HG02610 (cell line): ENCODE results near the gene SDC4.

Experiments used
- ATAC-seq: cut with Tn5 transposase; IDR thresholded peaks from one replicate; pipeline ENCODE4 v1.9.1; 2021; ENCODE audit warnings: mild to moderate bottlenecking, moderate library complexity; ENCODE audit not compliant: unreplicated experiment

Gene SDC4

GRCh38 chr20:45322952-45323383, 25.3 kb downstream of the SDC4 start:
- no peak for ATAC-seq

- no peak for ATAC-seq
Measured at GRCh38 chr20:45320948-45321595, 27.2 kb downstream of the SDC4 start.

DNA sequence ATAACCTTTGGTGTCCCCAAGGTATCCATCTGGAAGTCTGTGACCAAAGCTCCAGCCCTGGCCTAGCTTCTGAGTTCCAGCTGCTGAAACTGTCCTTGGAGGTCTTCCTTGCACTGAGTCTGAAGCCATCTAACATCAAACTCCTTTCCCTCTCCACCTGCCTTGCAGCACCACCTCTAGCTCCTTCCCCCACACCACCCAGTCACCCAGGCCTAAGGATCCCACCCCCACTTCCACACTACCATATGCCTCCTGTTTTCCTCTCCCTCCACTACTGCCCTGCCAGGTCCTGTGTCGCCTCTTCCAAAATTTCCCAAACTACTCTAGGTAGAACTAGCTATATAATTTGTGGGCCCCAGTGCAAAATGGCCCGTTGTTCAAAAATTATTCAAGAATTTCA, 29.3 kb downstream of the SDC4 start:
- no peak for ATAC-seq

GRCh38 chr20:45318386-45318939, 29.8 kb downstream of the SDC4 start:
- no peak for ATAC-seq

GRCh38 chr20:45317826-45318225, 30.4 kb downstream of the SDC4 start:
- ATAC-seq, result no peak

DNA sequence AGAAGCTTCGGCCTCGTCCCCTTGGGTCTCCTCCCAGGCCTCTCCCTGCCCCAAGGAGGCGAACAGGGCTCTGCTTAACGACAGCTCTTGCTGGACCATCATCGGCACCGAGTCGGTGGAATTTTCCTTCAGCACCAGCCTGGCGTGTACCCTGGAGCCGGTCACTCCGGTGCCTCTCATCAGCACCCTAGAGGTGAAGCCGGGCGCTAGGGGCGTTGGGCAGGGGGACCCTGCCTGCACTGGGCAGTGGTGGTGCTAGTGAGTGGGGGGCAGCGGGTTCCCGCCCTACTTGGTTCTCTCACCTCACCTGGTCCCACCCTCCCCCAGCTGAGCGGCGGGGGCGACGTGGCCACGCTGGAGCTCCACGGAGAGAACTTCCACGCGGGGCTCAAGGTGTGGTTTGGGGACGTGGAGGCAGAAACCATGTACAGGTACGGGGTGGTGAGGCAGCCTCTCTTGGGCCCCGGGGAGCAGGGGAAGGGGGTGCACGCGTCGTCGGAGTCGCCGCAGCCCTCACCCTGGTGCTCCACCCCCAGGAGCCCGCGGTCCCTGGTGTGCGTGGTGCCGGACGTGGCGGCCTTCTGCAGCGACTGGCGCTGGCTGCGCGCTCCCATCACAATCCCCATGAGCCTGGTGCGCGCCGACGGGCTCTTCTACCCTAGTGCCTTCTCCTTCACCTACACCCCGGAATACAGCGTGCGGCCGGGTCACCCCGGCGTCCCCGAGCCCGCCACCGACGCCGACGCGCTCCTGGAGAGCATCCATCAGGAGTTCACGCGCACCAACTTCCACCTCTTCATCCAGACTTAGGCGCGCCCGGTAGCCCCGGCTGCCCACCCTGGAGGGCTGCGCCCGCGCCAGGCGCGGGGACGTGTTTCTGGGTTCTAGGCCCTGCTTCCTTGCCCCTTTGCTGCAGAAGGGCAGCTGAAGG, 31.8 kb downstream of the SDC4 start:
- no peak for ATAC-seq

DNA sequence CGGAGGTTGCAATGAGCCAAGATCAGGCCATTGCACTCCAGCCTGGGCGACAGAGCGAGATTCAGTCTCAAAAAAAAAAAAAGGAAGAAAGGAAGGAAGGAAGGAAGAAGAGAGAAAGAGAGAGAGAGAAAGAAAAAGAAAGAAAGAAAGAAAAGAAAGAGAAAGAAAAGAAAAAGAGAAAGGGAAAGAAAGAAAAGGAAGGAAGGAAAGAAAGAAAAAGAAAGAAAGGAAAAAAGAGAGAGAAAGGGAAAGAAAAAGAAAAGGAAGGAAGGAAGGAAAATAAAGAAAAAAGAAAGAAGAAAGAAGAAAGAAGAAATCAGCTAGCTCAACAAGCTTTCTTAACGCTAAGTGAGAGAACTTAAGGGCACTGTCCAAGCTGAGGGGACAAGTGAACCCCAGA, 32.6 kb downstream of the SDC4 start:
- no peak for ATAC-seq

DNA sequence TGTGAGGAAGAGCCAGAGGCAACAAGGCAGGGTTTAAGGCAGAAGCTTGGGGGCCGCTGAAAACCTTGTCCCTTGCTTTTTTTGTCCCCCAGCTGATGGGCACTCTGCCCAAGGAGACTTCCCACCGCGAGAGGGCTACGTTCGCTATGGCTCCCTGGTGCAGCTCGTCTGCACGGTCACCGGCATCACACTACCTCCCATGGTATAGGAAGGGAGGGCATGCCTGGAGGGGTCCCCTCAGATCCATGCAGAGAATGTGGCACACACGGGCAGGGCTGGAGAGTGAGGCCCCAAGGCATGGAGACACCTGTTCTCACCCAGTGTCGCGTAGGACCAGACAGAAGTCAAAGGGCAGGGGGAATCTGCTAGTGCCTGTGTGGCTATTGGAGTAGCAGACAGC, 34.3 kb downstream of the SDC4 start:
- ATAC-seq, result no peak

- no peak for ATAC-seq
Measured at GRCh38 chr20:45313065-45313695, 35.0 kb downstream of the SDC4 start.

GRCh38 chr20:45312241-45312640, 36.0 kb downstream of the SDC4 start:
- ATAC-seq, result no peak

DNA sequence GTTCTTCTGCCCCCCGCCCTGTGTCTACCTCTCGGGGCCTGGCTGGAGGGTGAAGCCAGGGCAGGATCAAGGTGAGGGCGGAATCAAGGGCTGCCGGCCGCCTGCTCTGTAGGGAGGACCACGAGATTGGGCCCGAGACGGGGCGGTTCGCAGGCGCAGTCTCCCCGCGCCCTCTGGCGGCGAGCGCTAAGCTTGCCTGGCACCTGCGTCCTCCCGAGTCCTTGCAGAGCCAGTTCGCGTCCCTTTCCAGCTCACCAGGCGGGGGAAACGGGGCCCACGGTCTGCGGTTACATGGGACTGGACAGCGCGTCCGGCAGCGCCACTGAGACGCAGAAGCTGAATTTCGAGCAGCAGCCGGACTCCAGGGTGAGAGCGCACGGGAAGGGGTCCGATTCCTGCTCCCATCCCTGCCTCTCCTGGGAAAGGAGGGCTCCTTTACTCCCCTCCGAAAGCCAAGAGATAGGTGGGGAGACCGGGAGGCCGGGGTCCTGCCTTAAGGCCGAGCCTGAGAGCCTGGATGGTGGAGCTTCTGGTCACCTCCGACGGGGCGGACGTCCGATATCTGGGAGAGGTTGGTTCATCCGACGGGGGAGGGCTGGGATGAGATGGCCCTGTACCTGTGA, 36.5 kb downstream of the SDC4 start:
- ATAC-seq, result no peak

DNA sequence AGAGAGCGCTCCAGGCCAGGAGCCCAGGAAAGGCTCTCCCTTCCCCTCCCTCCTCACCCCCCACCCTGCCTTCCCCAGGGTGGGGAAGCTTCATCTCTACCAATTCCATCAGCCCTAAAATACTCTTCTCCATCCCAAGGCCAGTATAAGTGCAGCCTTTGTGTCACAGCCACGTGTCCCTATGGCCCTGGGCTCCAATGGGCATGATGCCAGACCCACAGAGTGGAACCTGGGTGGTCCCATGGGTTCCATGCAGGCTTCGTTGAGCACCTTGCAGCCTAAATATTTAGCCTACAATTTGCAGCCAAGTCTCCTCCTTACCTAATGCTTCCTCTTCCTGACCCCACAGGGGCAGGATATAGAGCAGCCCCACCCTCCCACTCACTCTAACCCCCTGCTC, 39.1 kb downstream of the SDC4 start:
- no peak for ATAC-seq

- ATAC-seq, result no peak
Measured at GRCh38 chr20:45308117-45308778, 40.0 kb downstream of the SDC4 start, which contains the start of gene MATN4. MATN4 (minus strand) TSS chr20:45308299; CDS start chr20:45305582, 2,717 bp downstream.

DNA sequence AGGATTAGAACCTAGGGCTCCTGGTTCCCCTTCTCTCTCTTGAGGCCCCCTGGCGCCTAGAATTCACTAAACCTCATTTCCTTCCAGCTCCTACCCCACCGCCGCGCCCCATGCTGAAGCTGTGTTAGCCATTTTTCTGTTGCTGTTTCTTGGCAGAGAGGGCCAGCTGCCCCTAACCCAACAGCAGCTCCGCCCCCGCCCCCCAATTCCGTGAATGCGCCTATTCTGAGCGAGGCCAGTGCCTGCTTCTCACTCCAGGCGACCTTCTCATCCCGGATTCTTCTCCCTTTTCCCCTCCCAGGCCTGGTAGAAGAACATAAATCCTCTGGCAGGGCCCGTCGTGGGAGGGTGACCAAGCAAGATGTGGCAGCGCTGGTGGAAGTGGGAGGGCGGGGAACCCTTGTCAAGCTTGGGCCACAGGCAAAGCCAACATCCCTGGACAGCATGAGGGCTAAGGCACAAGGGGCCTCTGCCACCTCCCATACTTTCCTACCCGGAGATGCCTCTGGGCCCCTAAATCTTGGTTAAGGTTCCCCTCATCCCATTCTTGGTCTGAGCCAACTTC, 41.1 kb downstream of the SDC4 start:
- ATAC-seq, result no peak

GRCh38 chr20:45306431-45306982, 41.7 kb downstream of the SDC4 start, which contains the start of gene RBPJL:
RBPJL (plus strand) TSS chr20:45306840; CDS start chr20:45306923, 83 bp downstream.
- no peak for ATAC-seq

DNA sequence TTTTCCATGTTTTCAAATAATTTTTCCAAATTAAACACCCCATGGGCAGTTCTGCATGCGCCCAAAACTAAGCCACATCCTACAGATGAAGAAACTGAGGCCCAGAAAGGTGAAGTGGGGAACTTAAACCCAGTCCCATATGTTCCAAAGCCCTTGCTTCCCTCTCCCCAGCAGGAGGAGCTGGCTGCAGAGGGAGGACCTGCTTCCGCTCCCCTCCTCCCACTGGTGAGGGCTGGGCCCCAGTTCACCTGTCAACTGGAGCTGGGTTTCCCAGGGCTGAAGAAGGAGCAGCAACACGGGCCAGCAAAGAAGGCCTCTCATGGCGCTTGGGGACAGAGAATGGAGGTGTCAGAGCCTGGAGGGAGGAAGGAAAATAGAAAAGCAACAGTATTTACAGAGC, 43.0 kb downstream of the SDC4 start:
- no peak for ATAC-seq

GRCh38 chr20:45304464-45304999, 43.7 kb downstream of the SDC4 start:
- ATAC-seq, result no peak

DNA sequence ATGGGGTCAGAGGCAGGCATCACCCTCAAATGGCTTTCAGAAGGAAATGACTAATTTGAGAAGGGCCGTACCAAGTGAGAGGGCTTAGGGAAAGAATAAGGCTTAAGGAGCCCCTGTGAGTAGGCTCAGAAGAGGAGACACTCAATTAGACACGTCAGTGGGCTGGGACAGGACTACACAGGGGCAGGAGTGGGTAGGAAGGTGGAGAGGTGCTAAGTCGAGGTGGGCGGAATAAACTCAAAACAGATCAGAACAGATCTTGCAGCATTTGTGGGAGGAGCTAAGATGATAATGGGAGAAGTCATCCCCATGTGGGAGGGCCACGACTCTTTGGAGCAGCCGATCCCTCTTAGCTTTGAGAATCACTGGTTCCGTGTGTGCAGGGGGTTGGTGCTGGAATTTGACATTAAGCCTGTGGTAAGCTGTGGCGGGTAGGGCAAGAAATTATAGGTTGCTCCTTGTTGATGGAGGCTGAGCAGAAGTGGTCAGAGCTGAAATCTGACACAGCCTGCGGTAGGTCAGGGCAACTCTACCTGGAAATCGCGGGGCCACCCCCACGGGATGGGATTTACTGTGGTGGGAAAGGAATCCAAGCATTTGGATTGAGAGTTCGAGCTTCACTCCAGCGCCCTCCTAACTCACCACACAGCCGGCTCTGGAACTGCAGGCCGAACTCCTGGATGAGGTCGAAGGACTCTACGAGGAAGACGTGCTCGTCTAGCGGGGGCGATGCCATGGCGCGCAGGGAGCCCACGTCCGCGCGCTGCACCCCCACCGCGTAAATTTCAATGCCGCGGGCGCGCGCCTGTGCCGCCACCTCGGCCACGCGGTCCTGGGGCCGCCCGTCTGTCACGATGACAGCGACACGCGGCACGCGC, 44.4 kb downstream of the SDC4 start:
- ATAC-seq, result no peak
